Tibial nerve (tissue), 4 donors: ENCODE results near the gene SORCS2.

Source experiments
- CTCF ChIP-seq, 5 experiments: fragments of 200-600 bp in 3 of 5; fragments of 450-650 bp in 2 of 5; sonication (generic) in 3 of 5; IDR thresholded peaks; one replicate each; pipeline ENCODE4 v1.5.1; 2016 to 2019; ENCODE audit warnings: antibody characterized with exemption in 5 of 5, mild to moderate bottlenecking in 3 of 5, moderate library complexity in 2 of 5
- EP300 ChIP-seq, 2 donors: sonication (generic); formaldehyde crosslinking; IDR thresholded peaks; one replicate each; pipeline ENCODE4 v1.6.1; 2017; ENCODE audit warnings: antibody characterized with exemption in 2 of 2, mild to moderate bottlenecking in 1 of 2
- POLR2A ChIP-seq, 2 donors: fragments of 450-650 bp; IDR thresholded peaks; one replicate each; pipeline ENCODE4 v1.6.1; 2017; ENCODE audit warnings: antibody characterized with exemption in 2 of 2, mild to moderate bottlenecking in 2 of 2, moderate library complexity in 2 of 2

- TF ChIP-seq CTCF (IDR thresholded peaks at IDR 0.05): no peak
- TF ChIP-seq POLR2A (IDR thresholded peaks at IDR 0.05): no peak
- no peak for TF ChIP-seq EP300 (IDR thresholded peaks at IDR 0.05)
Observed at GRCh38 chr4:7297374-7297773, 105.0 kb downstream of the SORCS2 start.
